ENCODE measurements around the gene LRRC4B. TPM values are rescaled to one million over a fixed set of nuclear protein-coding genes. Genes with fewer than 3 reads are reported as not detected.
A peak's percentile ranks its signal among the peaks of the same experiment; 100 is the strongest.

LRRC4B gene
- total and polyA plus RNA-seq, 3 donors from 2014 or later = 2.8 to 10.1 (median 5.7) TPM

DNA sequence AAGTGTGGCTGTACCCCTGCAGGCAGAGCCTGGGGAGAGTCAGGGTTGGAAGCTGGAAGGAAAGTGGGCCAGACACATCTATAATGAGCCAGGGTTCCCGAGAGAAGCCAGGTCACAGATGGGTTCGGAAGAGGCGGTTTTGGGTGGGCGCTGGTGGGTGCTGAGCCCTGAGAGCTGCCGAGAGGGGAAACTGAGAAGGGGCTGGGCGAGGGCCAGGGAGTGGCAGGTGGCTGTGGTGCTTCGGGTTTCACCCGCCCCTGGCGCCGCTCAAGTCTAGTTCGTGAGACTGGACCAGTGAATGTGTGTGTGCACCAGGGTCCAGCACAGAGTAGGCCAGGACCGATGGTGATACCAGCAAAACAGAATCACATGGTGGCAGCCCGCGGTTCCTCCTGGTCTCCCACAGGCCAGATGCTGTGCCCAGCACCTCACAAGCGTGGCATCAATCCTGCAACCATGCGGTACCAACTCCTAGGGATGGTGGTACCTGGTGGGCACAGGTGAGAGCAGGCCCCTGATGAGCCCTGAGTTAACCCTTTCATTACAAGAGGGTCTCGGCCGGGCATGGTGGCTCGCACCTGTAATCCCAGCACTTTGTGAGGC, 1.8 kb upstream of the LRRC4B start:
- H3K27ac ChIP-seq = no peak overlapping the region
- H3K9me3 ChIP-seq = no peaks in the 10 kb centered on the region
- TF ChIP-seq, protein P1, sequence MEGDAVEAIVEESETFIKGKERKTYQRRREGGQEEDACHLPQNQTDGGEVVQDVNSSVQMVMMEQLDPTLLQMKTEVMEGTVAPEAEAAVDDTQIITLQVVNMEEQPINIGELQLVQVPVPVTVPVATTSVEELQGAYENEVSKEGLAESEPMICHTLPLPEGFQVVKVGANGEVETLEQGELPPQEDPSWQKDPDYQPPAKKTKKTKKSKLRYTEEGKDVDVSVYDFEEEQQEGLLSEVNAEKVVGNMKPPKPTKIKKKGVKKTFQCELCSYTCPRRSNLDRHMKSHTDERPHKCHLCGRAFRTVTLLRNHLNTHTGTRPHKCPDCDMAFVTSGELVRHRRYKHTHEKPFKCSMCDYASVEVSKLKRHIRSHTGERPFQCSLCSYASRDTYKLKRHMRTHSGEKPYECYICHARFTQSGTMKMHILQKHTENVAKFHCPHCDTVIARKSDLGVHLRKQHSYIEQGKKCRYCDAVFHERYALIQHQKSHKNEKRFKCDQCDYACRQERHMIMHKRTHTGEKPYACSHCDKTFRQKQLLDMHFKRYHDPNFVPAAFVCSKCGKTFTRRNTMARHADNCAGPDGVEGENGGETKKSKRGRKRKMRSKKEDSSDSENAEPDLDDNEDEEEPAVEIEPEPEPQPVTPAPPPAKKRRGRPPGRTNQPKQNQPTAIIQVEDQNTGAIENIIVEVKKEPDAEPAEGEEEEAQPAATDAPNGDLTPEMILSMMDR (IDR thresholded peaks at IDR 0.05) = no peak
- no peak for TF ChIP-seq POLR2A (IDR thresholded peaks at IDR 0.05)
- intact Hi-C loops (cut with DNase I; ENCODE audit: low total_unique reads) = no loop called here
- H3K4me1 ChIP-seq = no peaks in the 10 kb centered on the region
- DNase-seq = no peak
- H3K36me3 ChIP-seq (ENCODE audit: low read depth, missing control alignments) = no peaks in the 10 kb centered on the region
- no peaks in the 10 kb centered on the region for H3K27me3 ChIP-seq
- no peak overlapping the region for H3K4me3 ChIP-seq
- WGBS, 2 donors = 80 to 86% methylated on average over 19 of the region's 19 CpGs

DNA sequence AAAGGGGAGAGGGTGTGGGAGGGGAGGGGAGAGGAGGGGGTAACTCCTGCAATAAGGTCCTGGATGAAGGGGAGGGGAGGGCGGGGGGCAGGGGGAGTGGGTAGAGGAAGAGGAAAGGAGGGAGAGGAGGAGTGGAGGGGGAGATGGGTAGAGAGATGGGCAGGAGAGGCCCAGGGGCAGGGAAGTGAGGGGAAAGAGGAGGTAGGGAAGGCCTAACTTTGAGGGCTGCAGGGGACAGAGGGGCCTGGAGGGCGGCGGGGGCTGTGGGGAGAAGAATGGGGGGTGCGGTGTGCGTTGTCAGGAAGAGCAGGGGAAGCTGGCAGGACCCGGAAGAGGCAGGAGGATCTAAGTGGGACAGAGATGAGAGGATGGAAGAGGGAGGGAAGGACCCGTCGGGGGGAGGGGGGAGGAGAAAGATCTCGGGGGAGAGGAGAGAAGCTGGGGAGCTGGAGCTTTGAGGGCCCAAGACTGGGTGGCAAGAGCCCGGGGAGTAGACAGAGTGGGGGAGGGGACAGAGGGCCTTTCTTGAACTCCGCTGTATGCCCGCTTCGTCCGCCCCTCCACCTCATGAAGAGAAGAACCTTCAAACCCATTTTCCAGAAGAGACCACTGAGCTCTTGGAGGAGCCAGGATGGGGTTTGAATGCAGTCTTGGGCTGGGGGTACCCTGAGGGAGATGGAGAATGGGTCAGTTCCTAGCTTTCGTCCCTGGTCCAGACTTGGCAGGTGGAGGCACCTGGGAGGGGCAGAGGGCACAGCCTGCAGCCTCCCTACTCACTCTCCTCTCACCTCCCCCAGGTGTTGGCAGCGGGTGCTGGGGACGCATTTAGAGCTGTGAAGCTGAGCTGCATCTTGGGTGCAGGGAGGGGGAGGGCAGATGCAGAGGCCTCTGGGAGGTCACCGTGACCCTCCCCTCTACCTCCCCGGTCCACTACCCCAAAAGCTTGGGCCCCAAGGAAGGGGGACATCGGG, 778 bp upstream of the LRRC4B start:
- no peak for DNase-seq
- H3K27me3 ChIP-seq = no peaks in the 10 kb centered on the region
- H3K9me3 ChIP-seq = no peaks in the 10 kb centered on the region
- intact Hi-C loops (cut with DNase I; ENCODE audit: low total_unique reads) = no loop called here
- no peak for TF ChIP-seq POLR2A (IDR thresholded peaks at IDR 0.05)
- TF ChIP-seq, protein P1 (IDR thresholded peaks at IDR 0.05) = no peak
- no peaks in the 10 kb centered on the region for H3K36me3 ChIP-seq (ENCODE audit: low read depth, missing control alignments)
- WGBS, 2 donors = 38% methylated on average over 18 to 20 of the region's 20 CpGs
- no peak overlapping the region for H3K27ac ChIP-seq
- H3K4me1 ChIP-seq = no peaks in the 10 kb centered on the region
- no peak overlapping the region for H3K4me3 ChIP-seq

- DNase-seq = no peak
- Histone ChIP-seq H3K36me3 (ENCODE audit: low read depth, missing control alignments) (no peaks in the 10 kb centered on the region), H3K4me1 (no peaks in the 10 kb centered on the region), H3K9me3 (no peaks in the 10 kb centered on the region), H3K4me3 (peak overlapping the region; percentile 12 to 38), H3K27me3 (no peaks in the 10 kb centered on the region), H3K27ac (no peak overlapping the region)
- no peak for TF ChIP-seq POLR2A (IDR thresholded peaks at IDR 0.05)
- TF ChIP-seq, protein P1 (IDR thresholded peaks at IDR 0.05) = no peak
- intact Hi-C loops (cut with DNase I; ENCODE audit: low total_unique reads) = no loop called here
- 6 to 7% methylated on average over 22 to 34 of the region's 38 CpGs for WGBS, 2 donors
These were observed 988 bp downstream of the LRRC4B start for GRCh38 chr19:50567052-50567841.

- H3K9me3 ChIP-seq = no peaks in the 10 kb centered on the region
- H3K4me3 ChIP-seq = peak overlapping the region in 1 of 2 donors; percentile 13
- no peak overlapping the region for H3K27ac ChIP-seq
- H3K36me3 ChIP-seq (ENCODE audit: low read depth, missing control alignments) = no peaks in the 10 kb centered on the region
- DNase-seq = no peak
- H3K27me3 ChIP-seq = no peaks in the 10 kb centered on the region
- TF ChIP-seq POLR2A (IDR thresholded peaks at IDR 0.05) = no peak
- TF ChIP-seq, protein P1 (IDR thresholded peaks at IDR 0.05) = no peak
- intact Hi-C loops (cut with DNase I; ENCODE audit: low total_unique reads) = no loop called here
- 15 to 23% methylated on average over 16 to 35 of the region's 36 CpGs for WGBS, 2 donors
- no peaks in the 10 kb centered on the region for H3K4me1 ChIP-seq
These were observed 2.0 kb downstream of the LRRC4B start for GRCh38 chr19:50565984-50566903.
